M059J (cell line): ENCODE measurements around the gene SPHK2. TPM values are rescaled to one million over a fixed set of nuclear protein-coding genes. Genes with fewer than 3 reads are reported as not detected.

ENCODE experiments used
- DNase-seq: peaks from one replicate; pipeline ENCODE4 v3.0.0-alpha.2; 2012; ENCODE audit warnings: low read depth
- total RNA-seq: library from RNA; depleted of rRNA; stranded (reverse); fragments of >200 nt; shearing (Covaris generic); gene quantifications from 2 replicates; pipeline ENCODE4 v1.2.3, GENCODE V29; 2014

SPHK2 gene
- total RNA-seq, 1 experiment from 2014 or later = 5.4 TPM

GRCh38 chr19:48603850-48604249 is 15.5 kb upstream of the SPHK2 start:
- no peak for DNase-seq

GRCh38 chr19:48606463-48607358 is 12.6 kb upstream of the SPHK2 start, which contains the start of gene SPACA4:
Gene SPACA4, plus strand, starts transcription at chr19:48606742. Its CDS starts 237 bp downstream, at chr19:48606979.
- no peak for DNase-seq

DNA sequence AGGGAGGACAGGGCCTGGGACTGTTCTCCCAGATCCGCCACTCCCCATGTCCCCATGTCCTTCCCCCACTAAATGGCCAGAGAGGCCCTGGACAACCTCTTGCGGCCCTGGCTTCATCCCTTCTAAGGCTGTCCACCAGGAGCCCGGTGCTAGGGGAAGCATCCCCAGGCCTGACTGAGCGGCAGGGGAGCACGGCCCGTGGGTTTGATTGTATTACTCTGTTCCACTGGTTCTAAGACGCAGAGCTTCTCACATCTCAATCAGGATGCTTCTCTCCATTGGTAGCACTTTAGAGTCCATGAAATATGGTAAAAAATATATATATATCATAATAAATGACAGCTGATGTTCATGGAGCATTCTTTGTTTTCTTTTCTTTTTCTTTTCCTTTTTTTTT is 11.9 kb upstream of the SPHK2 start:
- no peak for DNase-seq

- DNase-seq = peak; percentile 59
Observed at GRCh38 chr19:48608798-48609263, 10.5 kb upstream of the SPHK2 start.

DNA sequence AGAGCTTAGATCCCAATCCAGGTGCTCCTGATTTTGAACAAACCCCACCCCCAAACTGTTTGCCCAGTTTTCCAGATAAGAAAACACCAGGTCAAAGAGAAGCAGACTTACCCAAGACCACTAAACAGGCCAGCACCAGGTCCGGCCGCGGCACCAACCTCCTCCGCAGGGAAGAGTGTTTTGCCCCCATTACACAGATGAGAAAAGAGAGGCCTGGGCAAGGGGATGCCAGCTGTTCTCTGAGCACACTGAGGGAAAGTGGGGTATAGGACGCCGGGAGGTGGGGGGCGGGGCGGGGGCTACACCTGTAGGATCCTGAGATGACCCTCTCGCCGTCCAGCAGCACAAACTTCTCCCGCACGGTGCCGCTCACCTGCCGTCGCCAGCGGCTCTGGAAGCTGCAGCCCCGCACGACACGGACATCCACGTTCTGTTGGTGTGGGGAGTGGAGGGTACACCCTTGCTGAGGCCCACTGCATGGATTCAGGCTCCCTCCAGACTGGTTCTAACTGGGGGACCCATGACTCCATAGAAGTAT is 9.7 kb upstream of the SPHK2 start:
- no peak for DNase-seq

- no peak for DNase-seq
Observed at GRCh38 chr19:48611872-48612271, 7.4 kb upstream of the SPHK2 start.

- DNase-seq = peak; percentile 59
Observed at GRCh38 chr19:48613024-48613851, 6.1 kb upstream of the SPHK2 start.

- DNase-seq = no peak
Observed at GRCh38 chr19:48613852-48614435, 5.4 kb upstream of the SPHK2 start.

GRCh38 chr19:48614436-48615230 is 4.7 kb upstream of the SPHK2 start, which contains the start of gene FAM83E:
Gene FAM83E, minus strand, starts transcription at chr19:48615076. Its CDS starts 1,704 bp downstream, at chr19:48613372.
- no peak for DNase-seq

- no peak for DNase-seq
Observed at GRCh38 chr19:48615231-48616040, 3.9 kb upstream of the SPHK2 start.

GRCh38 chr19:48616041-48616436 is 3.3 kb upstream of the SPHK2 start:
- no peak for DNase-seq

- DNase-seq = no peak
Observed at GRCh38 chr19:48616491-48617056, 2.7 kb upstream of the SPHK2 start.

DNA sequence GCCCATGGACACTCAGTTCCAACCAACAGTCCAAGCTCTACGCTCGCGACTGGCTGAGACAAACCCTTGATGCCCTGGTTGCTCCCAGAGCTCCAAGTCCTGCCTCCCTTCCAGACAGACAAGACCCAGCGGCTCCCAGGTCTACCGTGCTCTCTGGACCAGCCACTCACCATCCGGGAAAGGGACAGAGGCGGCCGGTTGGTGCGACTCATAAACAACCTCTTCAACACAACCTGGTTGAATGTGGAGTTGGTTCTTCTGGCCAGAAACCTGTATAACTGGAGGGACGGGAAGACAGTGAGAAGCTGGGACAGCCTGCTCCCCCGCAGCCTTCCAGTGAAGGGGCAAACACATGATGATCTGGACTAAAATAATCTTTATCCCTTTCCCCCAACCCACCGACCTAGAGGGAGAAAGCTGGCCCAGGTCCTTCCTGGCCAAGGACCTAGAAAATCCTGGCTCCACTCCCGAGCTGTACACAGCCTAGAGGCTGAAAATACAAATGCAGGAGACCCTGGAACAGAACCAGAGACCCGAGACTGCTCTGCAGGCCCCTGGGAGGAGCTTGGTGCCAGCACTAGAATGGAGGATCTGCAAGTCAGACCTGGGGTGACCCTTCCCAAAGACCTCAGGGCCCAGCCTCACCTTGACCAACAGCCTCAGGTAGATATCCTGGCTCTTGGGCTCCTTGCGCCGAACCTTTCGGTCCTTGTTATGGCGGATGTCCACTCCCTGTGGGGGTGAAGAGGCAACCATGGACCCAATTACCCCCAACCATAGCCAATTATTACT is 2.0 kb upstream of the SPHK2 start:
- DNase-seq = no peak

GRCh38 chr19:48618278-48618915 is 909 bp upstream of the SPHK2 start:
- DNase-seq = no peak

GRCh38 chr19:48619692-48620585 is 633 bp downstream of the SPHK2 start:
- no peak for DNase-seq

- DNase-seq = no peak
Observed at GRCh38 chr19:48623556-48624066, 4.3 kb downstream of the SPHK2 start.

- DNase-seq = peak; percentile 59
Observed at GRCh38 chr19:48624067-48624594, 4.8 kb downstream of the SPHK2 start.
